Right lobe of liver (tissue), 4 donors: ENCODE results near the gene RASSF1.

Source experiments
- POLR2A ChIP-seq: fragments of 450-650 bp; IDR thresholded peaks from one replicate; pipeline ENCODE4 v1.6.1; 2017; ENCODE audit warnings: antibody characterized with exemption, mild to moderate bottlenecking
- TF ChIP-seq, protein P1 (sequence below), 4 donors: fragments of 200-600 bp in 3 of 4; fragments of 450-650 bp in 1 of 4; IDR thresholded peaks; one replicate each; pipeline versions ENCODE4 v1.5.1 to v1.8.0; 2016 to 2022; ENCODE audit warnings: antibody characterized with exemption in 4 of 4, mild to moderate bottlenecking in 2 of 4
- donor health status: DM: no; HTN: no; CAD: no.
- donor health status: DM: no; HTN: no; CAD: no.
- donor health status: DM: no; HTN: yes; CAD: no.

- TF ChIP-seq, protein P1, sequence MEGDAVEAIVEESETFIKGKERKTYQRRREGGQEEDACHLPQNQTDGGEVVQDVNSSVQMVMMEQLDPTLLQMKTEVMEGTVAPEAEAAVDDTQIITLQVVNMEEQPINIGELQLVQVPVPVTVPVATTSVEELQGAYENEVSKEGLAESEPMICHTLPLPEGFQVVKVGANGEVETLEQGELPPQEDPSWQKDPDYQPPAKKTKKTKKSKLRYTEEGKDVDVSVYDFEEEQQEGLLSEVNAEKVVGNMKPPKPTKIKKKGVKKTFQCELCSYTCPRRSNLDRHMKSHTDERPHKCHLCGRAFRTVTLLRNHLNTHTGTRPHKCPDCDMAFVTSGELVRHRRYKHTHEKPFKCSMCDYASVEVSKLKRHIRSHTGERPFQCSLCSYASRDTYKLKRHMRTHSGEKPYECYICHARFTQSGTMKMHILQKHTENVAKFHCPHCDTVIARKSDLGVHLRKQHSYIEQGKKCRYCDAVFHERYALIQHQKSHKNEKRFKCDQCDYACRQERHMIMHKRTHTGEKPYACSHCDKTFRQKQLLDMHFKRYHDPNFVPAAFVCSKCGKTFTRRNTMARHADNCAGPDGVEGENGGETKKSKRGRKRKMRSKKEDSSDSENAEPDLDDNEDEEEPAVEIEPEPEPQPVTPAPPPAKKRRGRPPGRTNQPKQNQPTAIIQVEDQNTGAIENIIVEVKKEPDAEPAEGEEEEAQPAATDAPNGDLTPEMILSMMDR (IDR thresholded peaks at IDR 0.05) = no peak
- TF ChIP-seq POLR2A = no peak
Measured at GRCh38 chr3:50341537-50341936, 901 bp upstream of the RASSF1 start.
